Measurements from ENCODE around the gene MAGOHB. TPM values are rescaled to one million over a fixed set of nuclear protein-coding genes. Genes with fewer than 3 reads are reported as not detected.

Gene MAGOHB
- polyA plus RNA-seq, 1 experiment, result 42.9 TPM

- TF ChIP-seq, protein P1, sequence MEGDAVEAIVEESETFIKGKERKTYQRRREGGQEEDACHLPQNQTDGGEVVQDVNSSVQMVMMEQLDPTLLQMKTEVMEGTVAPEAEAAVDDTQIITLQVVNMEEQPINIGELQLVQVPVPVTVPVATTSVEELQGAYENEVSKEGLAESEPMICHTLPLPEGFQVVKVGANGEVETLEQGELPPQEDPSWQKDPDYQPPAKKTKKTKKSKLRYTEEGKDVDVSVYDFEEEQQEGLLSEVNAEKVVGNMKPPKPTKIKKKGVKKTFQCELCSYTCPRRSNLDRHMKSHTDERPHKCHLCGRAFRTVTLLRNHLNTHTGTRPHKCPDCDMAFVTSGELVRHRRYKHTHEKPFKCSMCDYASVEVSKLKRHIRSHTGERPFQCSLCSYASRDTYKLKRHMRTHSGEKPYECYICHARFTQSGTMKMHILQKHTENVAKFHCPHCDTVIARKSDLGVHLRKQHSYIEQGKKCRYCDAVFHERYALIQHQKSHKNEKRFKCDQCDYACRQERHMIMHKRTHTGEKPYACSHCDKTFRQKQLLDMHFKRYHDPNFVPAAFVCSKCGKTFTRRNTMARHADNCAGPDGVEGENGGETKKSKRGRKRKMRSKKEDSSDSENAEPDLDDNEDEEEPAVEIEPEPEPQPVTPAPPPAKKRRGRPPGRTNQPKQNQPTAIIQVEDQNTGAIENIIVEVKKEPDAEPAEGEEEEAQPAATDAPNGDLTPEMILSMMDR (IDR thresholded peaks at IDR 0.05; ENCODE audit: low read depth, low read length), result no peak
- Histone ChIP-seq H3K9me3 (ENCODE audit: control insufficient read depth, insufficient read depth, low read length) (no peaks in the 10 kb centered on the region; the same call in 1 of the 2 replicates), H3K27ac (ENCODE audit: low read depth, low read length) (no peak overlapping the region), H3K27me3 (ENCODE audit: control insufficient read depth, insufficient read depth, low read length) (no peaks in the 10 kb centered on the region), H3K4me3 (ENCODE audit: low read depth, low read length) (no peak overlapping the region)
- ChIA-PET POLR2A (no interaction called here), CTCF (interaction anchor here (0.9 to 1.6 kb wide), 2 partner anchors 8 to 13 kb away, joined by 3 to 5 read pairs; no protein-coding TSS in a partner anchor)
- no peak for DNase-seq (ENCODE audit: low read depth, low spot score)
Observed at GRCh38 chr12:10554228-10554755, 59.1 kb downstream of the MAGOHB start.

Other genes with a start within 250 kb of the MAGOHB start
- gene KLRK1, start 223.6 kb downstream of the MAGOHB start, polyA plus RNA-seq (2011; rRNA removed), result not detected in 2 replicates
- gene KLRC4, start 203.9 kb downstream of the MAGOHB start, polyA plus RNA-seq (2011; rRNA removed), result not detected in 2 replicates
- not detected in 2 replicates for gene KLRC3, start 193.0 kb downstream of the MAGOHB start, polyA plus RNA-seq (2011; rRNA removed)
- gene KLRC2, start 177.6 kb downstream of the MAGOHB start, polyA plus RNA-seq (2011; rRNA removed), result not detected in 2 replicates
- not detected in 2 replicates for gene KLRC1, start 160.2 kb downstream of the MAGOHB start, polyA plus RNA-seq (2011; rRNA removed)
- 1.3 and 1.5 TPM in 2 replicates for gene EIF2S3B, start 107.7 kb downstream of the MAGOHB start, polyA plus RNA-seq (2011; rRNA removed)
- gene STYK1, start 60.4 kb upstream of the MAGOHB start, polyA plus RNA-seq (2011; rRNA removed), result 0.02 and 0.14 TPM in 2 replicates
- 95.6 and 99.2 TPM in 2 replicates for gene YBX3, start 109.7 kb upstream of the MAGOHB start, polyA plus RNA-seq (2011; rRNA removed)
- not detected in 2 replicates for gene TAS2R7, start 189.0 kb upstream of the MAGOHB start, polyA plus RNA-seq (2011; rRNA removed)
- gene TAS2R8, start 193.7 kb upstream of the MAGOHB start, polyA plus RNA-seq (2011; rRNA removed), result 0.06 TPM in 1 of 2 replicates, not detected in the other
- gene TAS2R9, start 196.6 kb upstream of the MAGOHB start, polyA plus RNA-seq (2011; rRNA removed), result not detected in 2 replicates
- 0.24 and 0.71 TPM in 2 replicates for gene TAS2R10, start 212.7 kb upstream of the MAGOHB start, polyA plus RNA-seq (2011; rRNA removed)
- 3.2 and 4.3 TPM in 2 replicates for gene PRR4, start 235.9 kb upstream of the MAGOHB start, polyA plus RNA-seq (2011; rRNA removed)

All from AG04450 (cell line).